CD4-positive, alpha-beta T cell treated with Interleukin-6 at 100 ng/mL for 8 hours (primary cell): ENCODE measurements around the gene ANKRD30A.
"Not testable (repeated sequence)": the region's sequence is repeated elsewhere in the genome, so short reads cannot be mapped to it uniquely, and the experiment has no call there.

Experiments
- DNase-seq: peaks from one replicate; pipeline ENCODE4 v3.0.0-alpha.2; 2020; ENCODE audit warnings: mixed read lengths, low spot score

The ANKRD30A gene, protein sequence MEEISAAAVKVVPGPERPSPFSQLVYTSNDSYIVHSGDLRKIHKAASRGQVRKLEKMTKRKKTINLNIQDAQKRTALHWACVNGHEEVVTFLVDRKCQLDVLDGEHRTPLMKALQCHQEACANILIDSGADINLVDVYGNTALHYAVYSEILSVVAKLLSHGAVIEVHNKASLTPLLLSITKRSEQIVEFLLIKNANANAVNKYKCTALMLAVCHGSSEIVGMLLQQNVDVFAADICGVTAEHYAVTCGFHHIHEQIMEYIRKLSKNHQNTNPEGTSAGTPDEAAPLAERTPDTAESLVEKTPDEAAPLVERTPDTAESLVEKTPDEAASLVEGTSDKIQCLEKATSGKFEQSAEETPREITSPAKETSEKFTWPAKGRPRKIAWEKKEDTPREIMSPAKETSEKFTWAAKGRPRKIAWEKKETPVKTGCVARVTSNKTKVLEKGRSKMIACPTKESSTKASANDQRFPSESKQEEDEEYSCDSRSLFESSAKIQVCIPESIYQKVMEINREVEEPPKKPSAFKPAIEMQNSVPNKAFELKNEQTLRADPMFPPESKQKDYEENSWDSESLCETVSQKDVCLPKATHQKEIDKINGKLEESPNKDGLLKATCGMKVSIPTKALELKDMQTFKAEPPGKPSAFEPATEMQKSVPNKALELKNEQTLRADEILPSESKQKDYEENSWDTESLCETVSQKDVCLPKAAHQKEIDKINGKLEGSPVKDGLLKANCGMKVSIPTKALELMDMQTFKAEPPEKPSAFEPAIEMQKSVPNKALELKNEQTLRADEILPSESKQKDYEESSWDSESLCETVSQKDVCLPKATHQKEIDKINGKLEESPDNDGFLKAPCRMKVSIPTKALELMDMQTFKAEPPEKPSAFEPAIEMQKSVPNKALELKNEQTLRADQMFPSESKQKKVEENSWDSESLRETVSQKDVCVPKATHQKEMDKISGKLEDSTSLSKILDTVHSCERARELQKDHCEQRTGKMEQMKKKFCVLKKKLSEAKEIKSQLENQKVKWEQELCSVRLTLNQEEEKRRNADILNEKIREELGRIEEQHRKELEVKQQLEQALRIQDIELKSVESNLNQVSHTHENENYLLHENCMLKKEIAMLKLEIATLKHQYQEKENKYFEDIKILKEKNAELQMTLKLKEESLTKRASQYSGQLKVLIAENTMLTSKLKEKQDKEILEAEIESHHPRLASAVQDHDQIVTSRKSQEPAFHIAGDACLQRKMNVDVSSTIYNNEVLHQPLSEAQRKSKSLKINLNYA (N-terminal part only)

DNA sequence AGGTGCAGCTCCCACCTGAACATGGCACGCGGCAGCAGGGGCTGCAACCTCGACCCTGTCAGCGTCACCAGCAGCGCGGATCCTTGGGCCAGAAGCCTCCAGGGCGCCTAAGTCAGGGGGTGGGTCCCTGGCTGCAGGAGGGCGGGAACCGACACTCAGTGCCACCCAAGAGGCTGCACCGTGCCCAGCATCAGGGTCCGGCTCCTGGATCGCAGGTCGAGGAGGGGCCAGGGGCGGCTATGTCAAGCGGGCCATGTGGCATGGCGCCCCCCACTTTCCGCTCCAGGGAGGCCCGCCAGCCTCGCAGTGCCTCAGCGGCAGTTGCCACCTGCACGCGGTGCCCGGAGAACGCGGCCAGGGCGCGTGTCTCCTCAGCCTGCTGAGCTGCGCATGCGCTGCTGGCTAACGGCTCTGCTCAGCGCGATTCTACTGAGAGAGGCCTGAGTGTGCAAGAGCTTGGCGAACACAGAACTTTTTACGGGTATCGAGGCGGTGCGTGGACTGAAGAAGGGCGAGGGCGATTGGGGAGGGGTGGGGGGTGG lies at the start of gene ANKRD30A:
Gene ANKRD30A, plus strand, starts transcription at position 408 of the 542 bp plus-strand sequence. CDS start 190 bp downstream, outside the sequence.
- no peak for DNase-seq

GRCh38 chr10:37076083-37076482 lies 49.3 kb upstream of the ANKRD30A start:
- not testable (repeated sequence) for DNase-seq

GRCh38 chr10:37095792-37096573 lies 29.4 kb upstream of the ANKRD30A start:
- no peak for DNase-seq

DNA sequence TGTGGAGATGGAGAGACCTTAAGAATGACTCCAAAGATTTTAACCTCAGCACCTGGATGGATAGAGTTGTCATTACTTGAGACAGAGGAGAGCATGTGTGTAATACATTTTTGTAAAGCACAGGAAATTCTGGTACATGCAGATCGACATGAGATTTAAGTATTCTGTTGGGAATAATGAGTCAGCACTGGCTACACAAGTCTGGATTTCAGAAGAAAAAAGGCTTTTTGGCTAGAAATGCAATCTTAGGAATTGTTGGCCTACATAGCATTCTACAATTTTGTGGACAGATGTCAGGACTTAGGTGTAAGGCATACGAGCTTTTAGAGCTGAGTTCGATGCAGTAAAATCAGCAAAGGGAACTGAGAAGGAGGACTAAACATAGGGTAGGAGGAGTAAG lies 24.1 kb upstream of the ANKRD30A start:
- DNase-seq: no peak

- no peak for DNase-seq
These were observed 16.4 kb upstream of the ANKRD30A start for GRCh38 chr10:37109000-37109399.

GRCh38 chr10:37124532-37124931 lies 866 bp upstream of the ANKRD30A start:
- DNase-seq: no peak

DNA sequence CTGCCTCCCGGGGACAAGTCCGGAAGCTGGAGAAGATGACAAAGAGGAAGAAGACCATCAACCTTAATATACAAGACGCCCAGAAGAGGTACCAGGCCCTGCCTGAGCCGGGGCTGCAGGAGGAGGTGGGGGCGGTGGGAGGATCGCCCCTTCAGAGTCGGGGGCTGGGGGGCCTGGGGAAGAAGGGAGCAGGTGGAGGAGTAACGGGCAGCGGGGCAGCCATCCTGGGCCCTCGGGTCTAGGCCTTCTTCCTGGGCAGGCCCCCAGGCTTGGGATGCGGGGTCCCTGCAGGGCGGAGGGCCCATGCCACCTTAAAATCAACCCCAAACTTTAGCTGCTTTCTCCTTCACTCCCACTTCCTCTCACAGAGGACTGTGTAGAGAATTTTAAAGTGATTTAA lies 523 bp downstream of the ANKRD30A start:
- no peak for DNase-seq

DNA sequence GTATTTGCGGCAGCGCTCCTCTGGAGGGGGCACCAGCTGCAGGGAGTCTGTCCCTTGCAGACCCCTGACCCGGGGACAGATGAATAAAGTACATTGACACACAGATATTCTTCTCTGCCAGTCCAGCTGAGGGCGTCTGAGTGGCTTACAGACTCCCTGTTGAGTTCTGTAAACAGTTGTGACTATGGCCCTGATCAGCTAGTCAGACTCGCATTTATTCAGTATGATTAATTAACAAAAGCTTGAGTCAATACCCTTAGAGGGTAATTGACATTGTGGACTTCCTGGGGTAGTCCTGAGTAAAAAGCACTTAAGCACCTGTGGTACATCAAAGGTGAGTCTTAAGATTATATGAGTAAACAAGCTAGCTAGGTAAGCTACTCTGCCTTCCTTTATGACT lies 21.0 kb downstream of the ANKRD30A start:
- no peak for DNase-seq

DNA sequence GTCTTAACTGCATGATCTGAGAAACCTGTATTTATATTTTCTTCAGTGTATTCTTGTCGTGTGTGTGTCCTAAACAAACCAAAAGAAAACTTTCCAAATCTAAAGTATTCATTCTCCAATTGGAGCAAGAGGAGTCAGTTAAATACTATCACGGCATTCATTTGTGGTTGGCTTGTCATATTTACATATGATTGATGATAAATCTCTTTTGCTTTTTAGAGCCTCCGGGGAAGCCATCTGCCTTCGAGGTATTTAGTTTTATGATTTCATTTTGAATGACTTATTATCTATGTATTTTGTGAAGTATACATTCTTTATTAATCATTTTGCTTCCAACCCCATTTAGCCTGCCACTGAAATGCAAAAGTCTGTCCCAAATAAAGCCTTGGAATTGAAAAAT lies 37.0 kb downstream of the ANKRD30A start:
- not testable (repeated sequence) for DNase-seq

DNA sequence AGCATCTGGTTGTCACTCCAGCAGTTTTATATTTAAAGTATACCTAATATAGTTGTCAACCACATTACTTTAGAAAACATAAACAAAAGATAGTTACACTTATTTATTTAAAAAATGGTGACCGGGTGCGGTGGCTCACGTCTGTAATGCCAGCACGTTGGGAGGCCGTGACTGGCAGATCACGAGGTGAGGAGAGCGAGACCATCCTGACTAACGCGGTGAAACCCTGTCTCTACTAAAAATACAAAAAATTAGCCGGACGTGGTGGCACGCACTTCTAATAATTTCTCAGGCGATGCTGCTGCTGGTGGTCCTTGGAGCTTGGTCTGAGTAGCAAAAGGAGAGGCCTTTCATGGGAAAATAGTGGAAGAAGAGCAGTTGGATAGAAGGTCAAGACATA lies 46.5 kb downstream of the ANKRD30A start:
- not testable (repeated sequence) for DNase-seq

GRCh38 chr10:37178296-37178695 lies 52.9 kb downstream of the ANKRD30A start:
- DNase-seq: not testable (repeated sequence)

DNA sequence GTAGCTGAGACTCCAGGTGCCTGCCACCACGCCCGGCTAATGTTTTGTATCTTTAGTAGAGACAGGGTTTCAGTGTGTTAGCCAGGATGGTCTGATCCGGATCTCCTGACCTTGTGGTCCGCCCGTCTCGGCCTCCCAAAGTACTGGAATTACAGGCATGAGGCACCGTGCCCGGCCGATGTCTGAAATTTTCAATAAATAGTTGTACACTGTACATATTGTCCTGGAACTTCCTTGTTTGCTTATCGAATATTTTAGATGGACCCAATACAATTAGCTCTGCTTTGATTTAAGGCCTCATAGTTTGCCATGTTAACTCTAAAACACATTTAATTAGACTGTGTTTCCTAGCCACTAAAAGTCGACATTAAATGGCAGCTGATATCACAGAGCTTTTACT lies 57.3 kb downstream of the ANKRD30A start:
- DNase-seq: not testable (repeated sequence)

- DNase-seq: no peak
These were observed 80.7 kb downstream of the ANKRD30A start for GRCh38 chr10:37206132-37206531.

DNA sequence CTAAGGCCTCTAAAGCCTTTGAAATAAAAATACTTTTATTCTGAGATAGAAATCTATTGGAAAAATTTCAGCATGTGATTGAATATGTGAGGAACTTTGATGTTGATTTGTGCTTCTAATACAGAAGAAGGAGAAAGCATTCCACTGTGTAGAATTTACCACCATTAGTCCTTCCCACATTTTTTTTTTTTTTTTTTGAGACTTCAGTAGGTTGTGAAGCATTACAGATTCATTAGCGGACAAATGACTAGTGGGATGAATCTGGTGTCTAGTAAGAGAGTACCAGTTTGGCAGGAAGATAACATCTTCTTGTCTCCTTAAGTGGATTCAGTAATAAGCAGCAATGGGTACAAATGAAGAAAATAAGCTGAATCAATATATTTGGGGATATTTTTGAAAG lies 95.5 kb downstream of the ANKRD30A start:
- no peak for DNase-seq

- no peak for DNase-seq
These were observed 96.6 kb downstream of the ANKRD30A start for GRCh38 chr10:37222046-37222445.

DNA sequence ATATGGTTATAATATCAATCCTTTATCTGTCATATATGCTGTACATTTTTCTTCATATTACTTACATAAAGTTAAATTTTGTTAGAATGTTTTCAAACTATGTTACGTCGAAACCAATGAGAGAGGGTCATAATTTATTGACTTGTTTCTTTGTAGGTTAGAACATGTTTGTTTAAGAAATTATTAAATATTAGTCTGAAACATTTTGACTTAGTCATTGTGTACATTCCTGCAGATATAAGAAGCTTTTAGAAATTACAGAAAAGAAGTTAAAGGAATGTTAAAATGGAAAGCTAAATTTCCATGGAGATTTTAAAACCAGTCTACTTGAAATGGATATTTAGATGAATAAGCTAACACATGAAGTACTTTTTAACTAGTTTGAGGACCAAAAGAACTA lies 99.8 kb downstream of the ANKRD30A start:
- no peak for DNase-seq

- no peak for DNase-seq
These were observed 101.1 kb downstream of the ANKRD30A start for GRCh38 chr10:37226524-37226923.

GRCh38 chr10:37234692-37235091 lies 109.3 kb downstream of the ANKRD30A start:
- DNase-seq: no peak

DNA sequence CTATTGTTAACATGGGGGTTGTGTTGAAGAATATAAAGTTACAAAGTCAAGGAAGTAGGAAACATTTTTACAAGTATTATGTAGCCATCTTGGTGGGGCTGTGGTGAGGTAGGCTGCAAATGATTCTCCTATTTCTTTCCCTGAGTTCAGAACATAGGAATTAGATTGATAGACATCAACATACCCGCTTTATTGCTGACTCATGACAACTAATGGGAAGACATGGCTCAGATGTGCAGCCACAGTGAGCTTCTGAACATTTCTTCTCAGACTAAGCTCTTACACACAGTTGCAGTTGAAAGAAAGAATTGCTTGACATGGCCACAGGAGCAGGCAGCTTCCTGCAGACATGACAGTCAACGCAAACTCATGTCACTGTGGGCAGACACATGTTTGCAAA lies 110.7 kb downstream of the ANKRD30A start:
- no peak for DNase-seq

DNA sequence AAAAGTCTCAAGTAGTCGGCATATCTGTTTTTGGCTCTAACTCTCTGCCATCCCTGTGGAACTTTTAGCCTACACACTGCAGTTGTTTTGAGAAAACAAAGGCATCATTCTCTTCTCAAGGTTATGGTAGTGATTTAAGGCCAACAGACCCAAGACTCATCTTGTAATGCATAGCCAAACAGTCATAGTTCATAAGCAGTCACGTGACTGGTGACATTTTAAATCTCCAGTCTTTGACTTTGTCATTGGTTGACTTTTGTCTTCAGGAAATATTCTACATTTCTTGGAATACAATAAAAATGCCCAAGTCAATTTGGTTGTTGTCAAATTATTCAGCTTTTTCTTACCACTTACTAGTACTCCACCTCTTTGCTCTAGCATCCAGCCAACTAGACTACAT lies 114.8 kb downstream of the ANKRD30A start:
- DNase-seq: no peak

GRCh38 chr10:37246637-37247036 lies 121.2 kb downstream of the ANKRD30A start:
- no peak for DNase-seq
